Inferior parietal cortex (tissue), 1 donor: ENCODE measurements around the gene HOXA6.

ENCODE experiments used
- DNase-seq: peaks from one replicate; pipeline ENCODE4 v3.0.0-alpha.2; 2016; ENCODE audit errors: extremely low spot score

Gene HOXA6

GRCh38 chr7:27147199-27148030 lies at the start of gene HOXA6:
Gene HOXA6 (minus strand): TSS chr7:27147774. CDS start chr7:27147749, 25 bp downstream.
- no peak for DNase-seq

- peak; percentile 86 for DNase-seq
These were observed 48.8 kb upstream of the HOXA6 start for GRCh38 chr7:27196287-27196767.

- no peak for DNase-seq
These were observed 47.3 kb upstream of the HOXA6 start for GRCh38 chr7:27194686-27195379.

- no peak for DNase-seq
These were observed 46.4 kb upstream of the HOXA6 start for GRCh38 chr7:27194002-27194352.

- no peak for DNase-seq
These were observed 45.9 kb upstream of the HOXA6 start for GRCh38 chr7:27193335-27194001.

GRCh38 chr7:27192546-27193334 lies 45.2 kb upstream of the HOXA6 start:
- no peak for DNase-seq

- DNase-seq, result no peak
These were observed 44.4 kb upstream of the HOXA6 start for GRCh38 chr7:27191833-27192545.

GRCh38 chr7:27191161-27191731 lies 43.7 kb upstream of the HOXA6 start:
- no peak for DNase-seq

GRCh38 chr7:27189997-27190748 lies 42.6 kb upstream of the HOXA6 start:
- DNase-seq, result no peak

- no peak for DNase-seq
These were observed 41.9 kb upstream of the HOXA6 start for GRCh38 chr7:27189295-27189996.

GRCh38 chr7:27188386-27189294 lies 41.1 kb upstream of the HOXA6 start:
- no peak for DNase-seq

- DNase-seq, result no peak
These were observed 40.2 kb upstream of the HOXA6 start for GRCh38 chr7:27187475-27188385.

- no peak for DNase-seq
These were observed 39.3 kb upstream of the HOXA6 start for GRCh38 chr7:27186668-27187474.

GRCh38 chr7:27185854-27186667 lies 38.5 kb upstream of the HOXA6 start:
- no peak for DNase-seq
